Upper lobe of right lung (tissue), 1 donor: ENCODE data around the gene JARID2. TPM values are rescaled to one million over a fixed set of nuclear protein-coding genes. Genes with fewer than 3 reads are reported as not detected.

Experiments
- ATAC-seq: fragments of 200-7000 bp; cut with Tn5 transposase; one replicate; pipeline ENCODE4 v1.9.1; 2020; ENCODE audit warnings: mild to moderate bottlenecking, moderate library complexity
- DNase-seq: peaks from one replicate; pipeline ENCODE4 v3.0.0-alpha.2; 2020
- H3K27ac ChIP-seq: fragments of 200-600 bp; one replicate; pipeline ENCODE4 v1.8.0; 2022
- H3K27me3 ChIP-seq: fragments of 200-600 bp; one replicate; pipeline ENCODE4 v1.8.0; 2022; ENCODE audit warnings: mild to moderate bottlenecking
- H3K36me3 ChIP-seq: fragments of 200-600 bp; one replicate; pipeline ENCODE4 v1.8.0; 2022
- H3K4me1 ChIP-seq: fragments of 200-600 bp; one replicate; pipeline ENCODE4 v1.8.0; 2022
- H3K4me3 ChIP-seq: fragments of 200-600 bp; one replicate; pipeline ENCODE4 v1.8.0; 2022; ENCODE audit warnings: mild to moderate bottlenecking
- H3K9me3 ChIP-seq: fragments of 200-600 bp; one replicate; pipeline ENCODE4 v1.8.0; 2022
- CTCF ChIP-seq: fragments of 200-600 bp; IDR thresholded peaks from one replicate; pipeline ENCODE4 v1.8.0; 2022; ENCODE audit warnings: antibody characterized with exemption
- intact Hi-C: fragments of 100-400 bp; cut with DNase I; formaldehyde crosslinking; loops from one replicate; pipeline ENCODE4 v1.11.0; 2022
- total RNA-seq: library from RNA; stranded (reverse); fragmentation: NEBNext Ultra II Directional; extraction: Animal tissue kit (Norgen Biotek cat#: 25700); gene quantifications from one replicate; pipeline ENCODE4 v1.2.1, GENCODE V29; 2021
- donor health status: DM: no; HTN: yes; CAD: no; lungs with severe emphysema.

Gene JARID2
- total RNA-seq, 1 donor from 2014 or later = 15.1 TPM

- Histone ChIP-seq H3K27ac (no peak overlapping the region), H3K4me1 (peaks cover 39% of the 10 kb centered on the region)
- no peak for DNase-seq
Observed at GRCh38 chr6:15364401-15365037, 118.7 kb downstream of the JARID2 start.

GRCh38 chr6:15365273-15365687, 119.4 kb downstream of the JARID2 start:
- no peak overlapping the region for H3K4me3 ChIP-seq
- peaks cover 46% of the 10 kb centered on the region for H3K4me1 ChIP-seq
- no peaks in the 10 kb centered on the region for H3K9me3 ChIP-seq
- intact Hi-C loops = no loop called here
- H3K36me3 ChIP-seq = no peaks in the 10 kb centered on the region
- no peak for TF ChIP-seq CTCF
- peak overlapping the region; percentile 21 for H3K27ac ChIP-seq
- H3K27me3 ChIP-seq = no peaks in the 10 kb centered on the region
- ATAC-seq (peak; percentile 80), DNase-seq (peak; percentile 78)

More at GRCh38 chr6:15364401-15365037, 118.7 kb downstream of the JARID2 start:
- Histone ChIP-seq H3K36me3 (no peaks in the 10 kb centered on the region), H3K9me3 (no peaks in the 10 kb centered on the region), H3K4me3 (no peak overlapping the region), H3K27me3 (no peaks in the 10 kb centered on the region)
- intact Hi-C loops = no loop called here
- ATAC-seq = no peak
- TF ChIP-seq CTCF = no peak

- Histone ChIP-seq H3K4me3 (no peak overlapping the region), H3K27ac (no peak overlapping the region), H3K4me1 (peaks cover 53% of the 10 kb centered on the region), H3K27me3 (no peaks in the 10 kb centered on the region), H3K36me3 (no peaks in the 10 kb centered on the region), H3K9me3 (no peaks in the 10 kb centered on the region)
- DNase-seq (no peak), ATAC-seq (no peak)
- TF ChIP-seq CTCF = no peak
- intact Hi-C loops = no loop called here
Observed at GRCh38 chr6:15366003-15366535, 120.2 kb downstream of the JARID2 start.

GRCh38 chr6:15366879-15367278, 121.0 kb downstream of the JARID2 start:
- no peak overlapping the region for H3K27ac ChIP-seq
- intact Hi-C loops = no loop called here
- H3K9me3 ChIP-seq = no peaks in the 10 kb centered on the region
- TF ChIP-seq CTCF = no peak
- no peaks in the 10 kb centered on the region for H3K36me3 ChIP-seq
- DNase-seq (no peak), ATAC-seq (no peak)
- no peaks in the 10 kb centered on the region for H3K27me3 ChIP-seq
- H3K4me3 ChIP-seq = no peak overlapping the region
- H3K4me1 ChIP-seq = peaks cover 60% of the 10 kb centered on the region

GRCh38 chr6:15368186-15368585, 122.3 kb downstream of the JARID2 start:
- peaks cover 60% of the 10 kb centered on the region for H3K4me1 ChIP-seq
- no peak for TF ChIP-seq CTCF
- no peaks in the 10 kb centered on the region for H3K9me3 ChIP-seq
- peak; percentile 69 for ATAC-seq
- H3K27ac ChIP-seq = no peak overlapping the region
- H3K36me3 ChIP-seq = no peaks in the 10 kb centered on the region
- no peaks in the 10 kb centered on the region for H3K27me3 ChIP-seq
- no peak overlapping the region for H3K4me3 ChIP-seq
- DNase-seq = no peak
- intact Hi-C loops = no loop called here
